ENCODE measurements around the gene MBD5. TPM values are rescaled to one million over a fixed set of nuclear protein-coding genes. Genes with fewer than 3 reads are reported as not detected.

Gene MBD5
- total RNA-seq, 1 donor from 2014 or later: 100 TPM

- H3K27me3 Mint-ChIP-seq (ENCODE audit: low read depth): no peaks in the 10 kb centered on the region
- H3K36me3 Mint-ChIP-seq: peaks cover 2% of the 10 kb centered on the region
- TF ChIP-seq, protein P1, sequence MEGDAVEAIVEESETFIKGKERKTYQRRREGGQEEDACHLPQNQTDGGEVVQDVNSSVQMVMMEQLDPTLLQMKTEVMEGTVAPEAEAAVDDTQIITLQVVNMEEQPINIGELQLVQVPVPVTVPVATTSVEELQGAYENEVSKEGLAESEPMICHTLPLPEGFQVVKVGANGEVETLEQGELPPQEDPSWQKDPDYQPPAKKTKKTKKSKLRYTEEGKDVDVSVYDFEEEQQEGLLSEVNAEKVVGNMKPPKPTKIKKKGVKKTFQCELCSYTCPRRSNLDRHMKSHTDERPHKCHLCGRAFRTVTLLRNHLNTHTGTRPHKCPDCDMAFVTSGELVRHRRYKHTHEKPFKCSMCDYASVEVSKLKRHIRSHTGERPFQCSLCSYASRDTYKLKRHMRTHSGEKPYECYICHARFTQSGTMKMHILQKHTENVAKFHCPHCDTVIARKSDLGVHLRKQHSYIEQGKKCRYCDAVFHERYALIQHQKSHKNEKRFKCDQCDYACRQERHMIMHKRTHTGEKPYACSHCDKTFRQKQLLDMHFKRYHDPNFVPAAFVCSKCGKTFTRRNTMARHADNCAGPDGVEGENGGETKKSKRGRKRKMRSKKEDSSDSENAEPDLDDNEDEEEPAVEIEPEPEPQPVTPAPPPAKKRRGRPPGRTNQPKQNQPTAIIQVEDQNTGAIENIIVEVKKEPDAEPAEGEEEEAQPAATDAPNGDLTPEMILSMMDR (IDR thresholded peaks at IDR 0.05; ENCODE audit: unreplicated experiment): no peak
- H3K9me3 Mint-ChIP-seq: no peaks in the 10 kb centered on the region
- H3K4me1 Mint-ChIP-seq: peaks cover 2% of the 10 kb centered on the region
- H3K4me3 Mint-ChIP-seq: no peak overlapping the region
- no peak for DNase-seq (ENCODE audit: low spot score in 2 of 2, unreplicated experiment in 2 of 2)
- no peak overlapping the region for H3K27ac Mint-ChIP-seq
These were observed 21.3 kb downstream of the MBD5 start for GRCh38 chr2:148042219-148042618.

- no peaks in the 10 kb centered on the region for H3K9me3 Mint-ChIP-seq
- no peaks in the 10 kb centered on the region for H3K27me3 Mint-ChIP-seq (ENCODE audit: low read depth)
- H3K36me3 Mint-ChIP-seq: peaks cover 2% of the 10 kb centered on the region
- H3K4me1 Mint-ChIP-seq: peaks cover 5% of the 10 kb centered on the region
- no peak overlapping the region for H3K27ac Mint-ChIP-seq
- no peak overlapping the region for H3K4me3 Mint-ChIP-seq
- DNase-seq (ENCODE audit: low spot score in 2 of 2, unreplicated experiment in 2 of 2): no peak
- TF ChIP-seq, protein P1 (IDR thresholded peaks at IDR 0.05; ENCODE audit: unreplicated experiment): no peak
These were observed 23.4 kb downstream of the MBD5 start for GRCh38 chr2:148044322-148044721.

DNA sequence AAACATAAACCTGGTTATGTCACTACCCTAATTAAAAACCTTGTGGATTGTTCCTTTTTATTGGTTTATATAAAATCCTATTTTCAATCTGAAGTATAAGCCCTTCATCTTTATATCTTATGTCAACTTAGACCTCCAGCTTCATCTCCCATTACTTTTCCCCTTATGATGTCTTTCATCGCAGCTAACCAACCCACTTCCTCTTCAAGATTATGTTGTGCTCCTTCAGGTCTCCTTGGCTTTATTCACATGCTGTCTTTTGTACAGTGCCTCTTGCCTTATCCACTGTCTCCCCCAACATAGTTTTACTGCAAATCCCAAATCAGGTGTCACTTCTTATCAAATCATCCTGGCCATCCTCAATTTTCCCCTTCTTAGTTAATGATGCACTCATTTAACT, 25.9 kb downstream of the MBD5 start:
- TF ChIP-seq, protein P1 (IDR thresholded peaks at IDR 0.05; ENCODE audit: unreplicated experiment): no peak
- Mint-ChIP-seq H3K4me3 (no peak overlapping the region), H3K27ac (no peak overlapping the region), H3K36me3 (peaks cover 2% of the 10 kb centered on the region), H3K27me3 (ENCODE audit: low read depth) (no peaks in the 10 kb centered on the region), H3K9me3 (peaks cover 3% of the 10 kb centered on the region), H3K4me1 (peaks cover 5% of the 10 kb centered on the region)
- DNase-seq (ENCODE audit: low spot score in 2 of 2, unreplicated experiment in 2 of 2): no peak

GRCh38 chr2:148048475-148049221, 27.8 kb downstream of the MBD5 start:
- H3K4me1 Mint-ChIP-seq: peaks cover 5% of the 10 kb centered on the region
- peak overlapping the region; percentile 11 for H3K27ac Mint-ChIP-seq
- no peaks in the 10 kb centered on the region for H3K27me3 Mint-ChIP-seq (ENCODE audit: low read depth)
- peaks cover 11% of the 10 kb centered on the region for H3K36me3 Mint-ChIP-seq
- H3K9me3 Mint-ChIP-seq: peaks cover 12% of the 10 kb centered on the region
- no peak overlapping the region for H3K4me3 Mint-ChIP-seq
- TF ChIP-seq, protein P1 (IDR thresholded peaks at IDR 0.05; ENCODE audit: unreplicated experiment): no peak
- DNase-seq (ENCODE audit: low spot score in 2 of 2, unreplicated experiment in 2 of 2): no peak

- Mint-ChIP-seq H3K36me3 (peaks cover 11% of the 10 kb centered on the region), H3K27me3 (ENCODE audit: low read depth) (no peaks in the 10 kb centered on the region), H3K4me1 (peaks cover 5% of the 10 kb centered on the region), H3K4me3 (no peak overlapping the region), H3K27ac (no peak overlapping the region), H3K9me3 (peaks cover 12% of the 10 kb centered on the region)
- TF ChIP-seq, protein P1 (IDR thresholded peaks at IDR 0.05; ENCODE audit: unreplicated experiment): no peak
- no peak for DNase-seq (ENCODE audit: low spot score in 2 of 2, unreplicated experiment in 2 of 2)
These were observed 28.4 kb downstream of the MBD5 start for GRCh38 chr2:148049284-148049683.
